Measurements from ENCODE around the gene ABCB8. TPM values are rescaled to one million over a fixed set of nuclear protein-coding genes. Genes with fewer than 3 reads are reported as not detected.
A peak's percentile ranks its signal among the peaks of the same experiment; 100 is the strongest.

ABCB8 gene
- total and polyA plus RNA-seq, 2 donors (not counting 1 experiment from before 2014, with no cell fraction given): 41.4 to 69.7 TPM

DNA sequence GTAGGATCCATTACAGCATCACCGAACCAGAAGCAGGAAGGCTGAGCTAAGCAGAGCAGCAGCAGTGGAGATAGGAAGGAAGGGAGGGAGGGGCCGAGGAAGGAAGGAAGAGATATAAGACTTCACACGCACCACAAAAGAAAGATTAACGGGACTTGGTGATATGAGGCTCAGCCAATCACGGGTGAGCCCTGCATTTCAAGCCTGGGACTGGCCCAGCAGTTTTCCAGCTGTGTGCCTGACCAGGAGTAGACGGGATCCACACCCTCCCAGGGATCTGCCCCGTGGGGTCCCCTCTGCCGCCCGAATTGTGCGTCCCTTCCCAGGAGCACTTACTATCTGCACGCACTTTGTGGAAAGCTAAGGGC lies 20.1 kb upstream of the ABCB8 start:
- peak overlapping the region; percentile 70 for H3K4me2 ChIP-seq (replicated peaks; ENCODE audit: low read depth, low read length, poor library complexity, severe bottlenecking)
- peaks cover 0 to 13% (median 0%) of the 10 kb centered on the region in 3 donors for H3K9me3 ChIP-seq (ENCODE audit: control extremely low read depth in 1 of 3, control insufficient read depth in 2 of 3, insufficient read depth in 1 of 3, low read length in 2 of 3)
- TF ChIP-seq, protein P1, sequence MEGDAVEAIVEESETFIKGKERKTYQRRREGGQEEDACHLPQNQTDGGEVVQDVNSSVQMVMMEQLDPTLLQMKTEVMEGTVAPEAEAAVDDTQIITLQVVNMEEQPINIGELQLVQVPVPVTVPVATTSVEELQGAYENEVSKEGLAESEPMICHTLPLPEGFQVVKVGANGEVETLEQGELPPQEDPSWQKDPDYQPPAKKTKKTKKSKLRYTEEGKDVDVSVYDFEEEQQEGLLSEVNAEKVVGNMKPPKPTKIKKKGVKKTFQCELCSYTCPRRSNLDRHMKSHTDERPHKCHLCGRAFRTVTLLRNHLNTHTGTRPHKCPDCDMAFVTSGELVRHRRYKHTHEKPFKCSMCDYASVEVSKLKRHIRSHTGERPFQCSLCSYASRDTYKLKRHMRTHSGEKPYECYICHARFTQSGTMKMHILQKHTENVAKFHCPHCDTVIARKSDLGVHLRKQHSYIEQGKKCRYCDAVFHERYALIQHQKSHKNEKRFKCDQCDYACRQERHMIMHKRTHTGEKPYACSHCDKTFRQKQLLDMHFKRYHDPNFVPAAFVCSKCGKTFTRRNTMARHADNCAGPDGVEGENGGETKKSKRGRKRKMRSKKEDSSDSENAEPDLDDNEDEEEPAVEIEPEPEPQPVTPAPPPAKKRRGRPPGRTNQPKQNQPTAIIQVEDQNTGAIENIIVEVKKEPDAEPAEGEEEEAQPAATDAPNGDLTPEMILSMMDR (IDR thresholded peaks at IDR 0.05): no peak
- no peak for TF ChIP-seq EZH2 (IDR thresholded peaks at IDR 0.05; ENCODE audit: borderline replicate concordance, insufficient read depth, low read depth, low read length, poor library complexity, severe bottlenecking)
- peaks cover 11 to 27% of the 10 kb centered on the region in 2 donors for H3K4me1 ChIP-seq (ENCODE audit: control insufficient read depth in 2 of 2, insufficient read depth in 2 of 2, low read length in 2 of 2)
- Mint-ChIP-seq H3K9me3 (ENCODE audit: insufficient read depth) (no peaks in the 10 kb centered on the region), H3K27ac (no peak overlapping the region), H3K4me3 (peak overlapping the region; percentile 83), H3K4me1 (peaks cover 17% of the 10 kb centered on the region), H3K27me3 (peaks cover 12% of the 10 kb centered on the region)
- H3K9ac ChIP-seq (ENCODE audit: low read length): peak overlapping the region; percentile 58
- 5% methylated on average over 5 of the region's 11 CpGs for WGBS (ENCODE audit: insufficient coverage)
- H2AFZ ChIP-seq (ENCODE audit: insufficient read depth, low read depth, low read length, poor library complexity, severe bottlenecking): peak overlapping the region; percentile 62
- no peak for DNase-seq
- no peaks in the 10 kb centered on the region for H3K36me3 ChIP-seq (replicated peaks in 1 of 2; ENCODE audit: control extremely low read depth in 1 of 2, control insufficient read depth in 1 of 2, extremely low read depth in 1 of 2, insufficient read depth in 2 of 2, low read length in 1 of 2)
- no peak for ATAC-seq (ENCODE audit: low read depth)
- peaks cover 0 to 4% (median 0%) of the 10 kb centered on the region in 4 experiments for H3K27me3 ChIP-seq (replicated peaks in 1 of 4; ENCODE audit: control extremely low read depth in 1 of 4, control insufficient read depth in 3 of 4, insufficient read depth in 4 of 4, low read length in 3 of 4)
- CTCF ChIA-PET: interaction anchor here (1.0 to 2.6 kb wide), 12 partner anchors 9 to 103 kb away, joined by 3 to 17 read pairs (median 4); partner anchors contain the start of gene ABCB8
- peak overlapping the region in 4 of 5 experiments; percentile 7 to 51 (median 40) for H3K4me3 ChIP-seq (ENCODE audit: control extremely low read depth in 1 of 5, extremely low read depth in 1 of 5, insufficient read depth in 1 of 5, low read depth in 2 of 5, low read length in 4 of 5)
- H4K20me1 ChIP-seq (ENCODE audit: control insufficient read depth, insufficient read depth, low read length, poor library complexity, severe bottlenecking): no peaks in the 10 kb centered on the region
- no peaks in the 10 kb centered on the region for H3K79me2 ChIP-seq (ENCODE audit: control insufficient read depth, insufficient read depth, low read length)
- no peak overlapping the region for H3K27ac ChIP-seq (ENCODE audit: low read length in 2 of 2)
- intact Hi-C loops (cut with micrococcal nuclease): no loop called here
- POLR2A ChIA-PET: no interaction called here

DNA sequence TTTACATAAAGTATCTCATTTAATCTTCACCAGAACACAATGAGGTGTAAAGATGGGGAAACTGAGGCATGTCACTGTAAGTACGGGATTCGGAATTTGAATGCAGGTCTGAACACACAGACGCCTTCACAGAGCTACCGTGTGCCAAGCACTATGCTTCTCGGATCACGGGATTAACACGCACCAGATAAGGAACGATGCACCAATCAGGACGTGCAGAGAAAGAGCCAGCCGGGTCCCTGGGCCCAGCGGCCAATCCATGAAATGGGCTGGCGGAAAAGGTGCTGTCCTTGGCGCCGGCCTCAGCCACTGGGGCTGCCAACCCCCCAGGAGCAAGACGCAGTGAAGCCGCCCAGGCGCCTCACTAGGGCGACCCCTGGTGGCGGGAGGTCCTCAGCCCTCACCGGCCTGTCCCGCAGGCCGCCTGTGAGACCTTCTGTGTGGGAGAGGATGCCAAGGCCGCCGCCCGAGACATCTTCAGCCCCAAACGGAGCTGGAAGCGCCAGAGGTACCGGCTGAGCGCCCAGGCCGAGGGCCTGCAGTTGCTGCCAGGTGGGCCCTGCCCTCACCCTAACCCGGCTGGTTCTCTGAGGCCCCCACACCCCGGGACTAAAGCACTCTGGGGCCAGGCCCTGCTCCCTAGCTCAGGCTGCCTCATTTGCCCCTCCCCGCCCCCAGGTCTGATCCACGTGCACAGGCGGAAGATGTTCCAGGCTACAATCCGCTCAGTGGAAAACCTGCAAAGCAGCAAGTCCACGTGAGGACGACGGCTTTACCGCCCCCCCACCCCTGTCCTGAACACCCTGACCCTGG lies 19.5 kb upstream of the ABCB8 start:
- H4K20me1 ChIP-seq (ENCODE audit: control insufficient read depth, insufficient read depth, low read length, poor library complexity, severe bottlenecking): no peaks in the 10 kb centered on the region
- 59% methylated on average over 39 of the region's 40 CpGs for WGBS (ENCODE audit: insufficient coverage)
- Mint-ChIP-seq H3K4me1 (peaks cover 21% of the 10 kb centered on the region), H3K27me3 (peaks cover 9% of the 10 kb centered on the region), H3K27ac (no peak overlapping the region), H3K9me3 (ENCODE audit: insufficient read depth) (no peaks in the 10 kb centered on the region), H3K4me3 (peak overlapping the region; percentile 83)
- peak overlapping the region; percentile 58 for H3K9ac ChIP-seq (ENCODE audit: low read length)
- H3K4me1 ChIP-seq (ENCODE audit: control insufficient read depth in 2 of 2, insufficient read depth in 2 of 2, low read length in 2 of 2): peaks cover 14 to 33% of the 10 kb centered on the region in 2 donors
- H3K27me3 ChIP-seq (replicated peaks in 1 of 4; ENCODE audit: control extremely low read depth in 1 of 4, control insufficient read depth in 3 of 4, insufficient read depth in 4 of 4, low read length in 3 of 4): peaks cover 0 to 4% (median 0%) of the 10 kb centered on the region in 4 experiments
- H3K9me3 ChIP-seq (ENCODE audit: control extremely low read depth in 1 of 3, control insufficient read depth in 2 of 3, insufficient read depth in 1 of 3, low read length in 2 of 3): peaks cover 0 to 18% (median 0%) of the 10 kb centered on the region in 3 donors
- no peak for TF ChIP-seq EZH2 (IDR thresholded peaks at IDR 0.05; ENCODE audit: borderline replicate concordance, insufficient read depth, low read depth, low read length, poor library complexity, severe bottlenecking)
- TF ChIP-seq, protein P1 (IDR thresholded peaks at IDR 0.05): peak; percentile 78
- H3K36me3 ChIP-seq (replicated peaks in 1 of 2; ENCODE audit: control extremely low read depth in 1 of 2, control insufficient read depth in 1 of 2, extremely low read depth in 1 of 2, insufficient read depth in 2 of 2, low read length in 1 of 2): no peaks in the 10 kb centered on the region
- intact Hi-C loops (cut with micrococcal nuclease): no loop called here
- H3K4me2 ChIP-seq (replicated peaks; ENCODE audit: low read depth, low read length, poor library complexity, severe bottlenecking): peak overlapping the region; percentile 70
- H3K27ac ChIP-seq (ENCODE audit: low read length in 2 of 2): no peak overlapping the region
- CTCF ChIA-PET: interaction anchor here (0.7 to 2.6 kb wide), 14 partner anchors 8 to 111 kb away, joined by 3 to 17 read pairs (median 3); partner anchors contain the start of gene ABCB8
- ATAC-seq (ENCODE audit: low read depth): peak; percentile 66
- DNase-seq: peak; percentile 81
- H2AFZ ChIP-seq (ENCODE audit: insufficient read depth, low read depth, low read length, poor library complexity, severe bottlenecking): peak overlapping the region; percentile 62
- H3K79me2 ChIP-seq (ENCODE audit: control insufficient read depth, insufficient read depth, low read length): no peaks in the 10 kb centered on the region
- POLR2A ChIA-PET: no interaction called here
- H3K4me3 ChIP-seq (ENCODE audit: control extremely low read depth in 1 of 5, extremely low read depth in 1 of 5, insufficient read depth in 1 of 5, low read depth in 2 of 5, low read length in 4 of 5): peak overlapping the region in 4 of 5 experiments; percentile 7 to 51 (median 40)
